NB4 (cell line): ENCODE data around the gene PCDH15.

Source experiments
- CTCF ChIP-seq: IDR thresholded peaks from one replicate; pipeline ENCODE4 v1.5.1; 2012; ENCODE audit warnings: low read depth, low read length
- TF ChIP-seq, protein P1 (sequence below): IDR thresholded peaks from 2 replicates; pipeline ENCODE4 v1.6.1; 2011; ENCODE audit warnings: low read depth, low read length

- no peak for TF ChIP-seq CTCF
- TF ChIP-seq, protein P1, sequence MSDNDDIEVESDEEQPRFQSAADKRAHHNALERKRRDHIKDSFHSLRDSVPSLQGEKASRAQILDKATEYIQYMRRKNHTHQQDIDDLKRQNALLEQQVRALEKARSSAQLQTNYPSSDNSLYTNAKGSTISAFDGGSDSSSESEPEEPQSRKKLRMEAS = no peak
Measured at GRCh38 chr10:53957401-53957800, 843.6 kb downstream of the PCDH15 start.
